NT2/D1 (cell line): ENCODE data around the gene ARHGAP23.

Experiments used
- YY1 ChIP-seq: IDR thresholded peaks from 2 replicates; pipeline ENCODE4 v1.6.1; 2011; ENCODE audit not compliant: insufficient read length, insufficient read depth
- ZNF274 ChIP-seq: IDR thresholded peaks from 2 replicates; pipeline ENCODE4 v1.6.1; 2011; ENCODE audit warnings: mild to moderate bottlenecking, low read depth, low read length

- TF ChIP-seq ZNF274 = no peak
- TF ChIP-seq YY1 = no peak
These were observed 2.5 kb upstream of the ARHGAP23 start for GRCh38 chr17:38425744-38426143.
